A549 treated with AZD2906 at 1 μM for 4 hours (cell line): ENCODE data around the gene GRIN3B. TPM values are rescaled to one million over a fixed set of nuclear protein-coding genes. Genes with fewer than 3 reads are reported as not detected.

Experiments
- total RNA-seq: library from RNA; stranded (reverse); fragments of 200-300 nt; extraction: Qiagen RNA extraction; gene quantifications from 5 replicates; pipeline ENCODE4 v1.2.3, GENCODE V29; 2022

The GRIN3B gene, protein sequence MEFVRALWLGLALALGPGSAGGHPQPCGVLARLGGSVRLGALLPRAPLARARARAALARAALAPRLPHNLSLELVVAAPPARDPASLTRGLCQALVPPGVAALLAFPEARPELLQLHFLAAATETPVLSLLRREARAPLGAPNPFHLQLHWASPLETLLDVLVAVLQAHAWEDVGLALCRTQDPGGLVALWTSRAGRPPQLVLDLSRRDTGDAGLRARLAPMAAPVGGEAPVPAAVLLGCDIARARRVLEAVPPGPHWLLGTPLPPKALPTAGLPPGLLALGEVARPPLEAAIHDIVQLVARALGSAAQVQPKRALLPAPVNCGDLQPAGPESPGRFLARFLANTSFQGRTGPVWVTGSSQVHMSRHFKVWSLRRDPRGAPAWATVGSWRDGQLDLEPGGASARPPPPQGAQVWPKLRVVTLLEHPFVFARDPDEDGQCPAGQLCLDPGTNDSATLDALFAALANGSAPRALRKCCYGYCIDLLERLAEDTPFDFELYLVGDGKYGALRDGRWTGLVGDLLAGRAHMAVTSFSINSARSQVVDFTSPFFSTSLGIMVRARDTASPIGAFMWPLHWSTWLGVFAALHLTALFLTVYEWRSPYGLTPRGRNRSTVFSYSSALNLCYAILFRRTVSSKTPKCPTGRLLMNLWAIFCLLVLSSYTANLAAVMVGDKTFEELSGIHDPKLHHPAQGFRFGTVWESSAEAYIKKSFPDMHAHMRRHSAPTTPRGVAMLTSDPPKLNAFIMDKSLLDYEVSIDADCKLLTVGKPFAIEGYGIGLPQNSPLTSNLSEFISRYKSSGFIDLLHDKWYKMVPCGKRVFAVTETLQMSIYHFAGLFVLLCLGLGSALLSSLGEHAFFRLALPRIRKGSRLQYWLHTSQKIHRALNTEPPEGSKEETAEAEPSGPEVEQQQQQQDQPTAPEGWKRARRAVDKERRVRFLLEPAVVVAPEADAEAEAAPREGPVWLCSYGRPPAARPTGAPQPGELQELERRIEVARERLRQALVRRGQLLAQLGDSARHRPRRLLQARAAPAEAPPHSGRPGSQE
- total RNA-seq: 2.5 to 3.5 TPM (median 3.2 TPM) in 5 replicates

GRCh38 chr19:1000095-1000494 lies at the start of gene GRIN3B:
GRIN3B (plus strand) TSS chr19:1000419; CDS start chr19:1000438, 19 bp downstream.

DNA sequence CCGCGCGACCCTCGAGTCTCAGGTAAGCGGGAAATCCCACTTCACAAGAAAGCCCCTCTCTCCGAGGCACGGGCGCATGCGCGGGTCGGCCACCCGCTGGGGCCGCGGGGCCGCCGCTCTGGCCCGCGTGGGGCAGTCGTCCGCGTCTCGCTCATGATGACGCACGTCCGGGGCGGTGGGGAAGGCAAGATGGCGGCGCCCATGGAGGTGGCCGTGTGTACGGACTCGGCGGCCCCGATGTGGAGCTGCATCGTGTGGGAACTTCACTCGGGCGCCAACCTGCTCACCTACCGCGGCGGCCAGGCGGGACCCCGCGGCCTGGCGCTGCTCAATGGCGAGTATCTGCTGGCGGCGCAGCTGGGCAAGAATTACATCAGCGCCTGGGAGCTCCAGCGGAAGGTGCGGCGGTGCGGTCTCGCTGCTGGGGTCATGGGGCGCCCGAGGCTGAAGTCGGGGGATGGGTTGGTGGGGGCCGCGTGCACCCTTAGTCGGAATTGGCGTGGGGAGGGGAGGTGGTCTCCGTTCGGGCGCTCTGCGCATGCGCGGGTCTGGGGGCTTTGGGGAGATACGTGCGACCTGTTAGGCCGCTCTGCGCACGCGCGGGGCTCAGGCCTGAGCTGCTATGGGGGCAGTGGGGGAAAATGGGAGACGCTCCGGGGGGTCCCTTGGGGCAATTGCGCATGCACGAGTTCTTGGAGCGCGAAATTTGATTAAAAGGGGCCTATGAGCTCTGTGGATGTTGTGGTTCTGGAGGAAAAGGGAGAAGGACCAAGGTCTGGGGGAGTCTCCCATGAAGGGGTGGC lies 15.9 kb upstream of the GRIN3B start, which contains the start of gene WDR18:
Gene WDR18 (plus strand): TSS at position 181 of the 803 bp plus-strand sequence. CDS start 9 bp downstream, at position 190.

DNA sequence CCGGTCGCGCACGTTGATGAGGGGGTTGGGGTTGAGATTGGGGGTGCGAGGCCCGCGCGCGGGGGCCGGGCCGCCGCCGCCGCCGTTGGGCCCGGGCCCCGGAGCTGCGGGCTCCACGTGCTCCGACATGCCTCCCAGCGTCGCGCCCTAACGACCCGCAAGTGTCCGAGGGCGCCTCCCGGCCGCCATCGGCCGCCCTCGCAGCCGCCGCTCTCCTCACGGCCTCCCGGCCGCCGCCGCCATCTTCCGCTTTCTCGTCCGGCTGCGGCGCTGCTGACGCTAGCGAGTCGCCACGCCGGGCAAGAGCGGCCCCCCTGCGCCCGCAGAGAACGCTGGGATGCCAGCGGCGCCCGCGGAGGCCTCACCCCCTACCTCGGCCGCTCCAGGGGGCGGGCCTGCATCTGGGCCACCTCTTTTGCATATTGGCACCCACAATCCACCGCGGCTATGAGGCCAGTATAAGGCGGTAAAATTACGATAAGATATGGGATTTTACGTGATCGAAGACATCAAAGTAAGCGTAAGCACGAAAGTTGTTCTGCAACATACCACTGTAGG lies 20.7 kb downstream of the GRIN3B start, which contains the start of gene TMEM259:
Gene TMEM259 (minus strand): TSS at position 256 of the 558 bp plus-strand sequence. CDS start 127 bp downstream, at position 129.

GRCh38 chr19:1025960-1026782 lies 26.0 kb downstream of the GRIN3B start, which contains the start of gene CNN2:
CNN2 (plus strand) TSS chr19:1026608; CDS start chr19:1026662, 54 bp downstream.

GRCh38 chr19:1039646-1040475 lies 39.6 kb downstream of the GRIN3B start, which contains the start of gene ABCA7:
ABCA7 (plus strand) TSS chr19:1040107; CDS start chr19:1041362, 1,255 bp downstream.

Other genes with a start within 250 kb of the GRIN3B start
- gene MISP, start 249.3 kb upstream of the GRIN3B start, total RNA-seq: 67.9 to 84.4 TPM (median 83.1 TPM) in 5 replicates
- gene PTBP1, start 203.0 kb upstream of the GRIN3B start, total RNA-seq: 194 to 234 TPM (median 198 TPM) in 5 replicates
- 3.1 to 5.0 TPM (median 4.7 TPM) in 5 replicates for gene PLPPR3, start 178.5 kb upstream of the GRIN3B start, total RNA-seq
- 0.11 to 0.24 TPM (median 0.20 TPM) in 5 replicates for gene AZU1, start 172.6 kb upstream of the GRIN3B start, total RNA-seq
- gene PRTN3, start 159.4 kb upstream of the GRIN3B start, total RNA-seq: 0.15 to 0.60 TPM (median 0.43 TPM) in 5 replicates
- 0.14 to 0.23 TPM (median 0.16 TPM) in 5 replicates for gene ELANE, start 148.1 kb upstream of the GRIN3B start, total RNA-seq
- gene CFD, start 140.8 kb upstream of the GRIN3B start, total RNA-seq: 10.6 to 25.0 TPM (median 22.7 TPM) in 5 replicates
- gene MED16, start 107.2 kb upstream of the GRIN3B start, total RNA-seq: 14.3 to 26.1 TPM (median 24.5 TPM) in 5 replicates
- gene RNU6-9, start 106.9 kb upstream of the GRIN3B start, total RNA-seq: not detected in 5 replicates
- 28.8 to 39.9 TPM (median 38.1 TPM) in 5 replicates for gene R3HDM4, start 87.2 kb upstream of the GRIN3B start, total RNA-seq
- 0.25 to 0.48 TPM (median 0.41 TPM) in 5 replicates for gene KISS1R, start 83.1 kb upstream of the GRIN3B start, total RNA-seq
- gene ARID3A, start 74.4 kb upstream of the GRIN3B start, total RNA-seq: 3.8 to 6.8 TPM (median 5.1 TPM) in 5 replicates
- gene WDR18, start 16.1 kb upstream of the GRIN3B start, total RNA-seq: 48.2 to 72.0 TPM (median 68.3 TPM) in 5 replicates
- gene TMEM259, start 20.7 kb downstream of the GRIN3B start, total RNA-seq: 80.7 to 142 TPM (median 126 TPM) in 5 replicates
- not detected in 5 replicates for gene RNU6-2, start 21.1 kb downstream of the GRIN3B start, total RNA-seq
- gene CNN2, start 26.2 kb downstream of the GRIN3B start, total RNA-seq: 77.2 to 98.9 TPM (median 91.0 TPM) in 5 replicates
- 13.3 to 21.7 TPM (median 16.4 TPM) in 5 replicates for gene ABCA7, start 39.7 kb downstream of the GRIN3B start, total RNA-seq
- gene ARHGAP45, start 66.7 kb downstream of the GRIN3B start, total RNA-seq: 2.8 to 5.5 TPM (median 5.4 TPM) in 5 replicates
- 193 to 258 TPM (median 237 TPM) in 5 replicates for gene POLR2E, start 95.0 kb downstream of the GRIN3B start, total RNA-seq
- 415 to 542 TPM (median 517 TPM) in 5 replicates for gene GPX4, start 103.6 kb downstream of the GRIN3B start, total RNA-seq
- gene SBNO2, start 173.8 kb downstream of the GRIN3B start, total RNA-seq: 22.2 to 34.9 TPM (median 32.9 TPM) in 5 replicates
- gene STK11, start 205.4 kb downstream of the GRIN3B start, total RNA-seq: 32.1 to 38.5 TPM (median 36.4 TPM) in 5 replicates
- gene CBARP, start 237.6 kb downstream of the GRIN3B start, total RNA-seq: 2.7 to 5.1 TPM (median 4.3 TPM) in 5 replicates
- gene ATP5F1D, start 241.3 kb downstream of the GRIN3B start, total RNA-seq: 80.5 to 189 TPM (median 176 TPM) in 5 replicates
- gene MIDN, start 248.2 kb downstream of the GRIN3B start, total RNA-seq: 50.1 to 57.1 TPM (median 55.1 TPM) in 5 replicates